ENCODE measurements around the gene KLK7.

The KLK7 gene

GRCh38 chr19:51016798-51017683 is 33.3 kb upstream of the KLK7 start:
- DNase-seq (ENCODE audit: low read depth) = peak; percentile 66
- H3K4me3 ChIP-seq (ENCODE audit: low read depth, low read length) = no peak overlapping the region
- TF ChIP-seq, protein P1, sequence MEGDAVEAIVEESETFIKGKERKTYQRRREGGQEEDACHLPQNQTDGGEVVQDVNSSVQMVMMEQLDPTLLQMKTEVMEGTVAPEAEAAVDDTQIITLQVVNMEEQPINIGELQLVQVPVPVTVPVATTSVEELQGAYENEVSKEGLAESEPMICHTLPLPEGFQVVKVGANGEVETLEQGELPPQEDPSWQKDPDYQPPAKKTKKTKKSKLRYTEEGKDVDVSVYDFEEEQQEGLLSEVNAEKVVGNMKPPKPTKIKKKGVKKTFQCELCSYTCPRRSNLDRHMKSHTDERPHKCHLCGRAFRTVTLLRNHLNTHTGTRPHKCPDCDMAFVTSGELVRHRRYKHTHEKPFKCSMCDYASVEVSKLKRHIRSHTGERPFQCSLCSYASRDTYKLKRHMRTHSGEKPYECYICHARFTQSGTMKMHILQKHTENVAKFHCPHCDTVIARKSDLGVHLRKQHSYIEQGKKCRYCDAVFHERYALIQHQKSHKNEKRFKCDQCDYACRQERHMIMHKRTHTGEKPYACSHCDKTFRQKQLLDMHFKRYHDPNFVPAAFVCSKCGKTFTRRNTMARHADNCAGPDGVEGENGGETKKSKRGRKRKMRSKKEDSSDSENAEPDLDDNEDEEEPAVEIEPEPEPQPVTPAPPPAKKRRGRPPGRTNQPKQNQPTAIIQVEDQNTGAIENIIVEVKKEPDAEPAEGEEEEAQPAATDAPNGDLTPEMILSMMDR (IDR thresholded peaks at IDR 0.05; ENCODE audit: low read depth, low read length) = peak; percentile 71
- no peak for TF ChIP-seq MYC (IDR thresholded peaks at IDR 0.05; ENCODE audit: low read depth, low read length)

DNA sequence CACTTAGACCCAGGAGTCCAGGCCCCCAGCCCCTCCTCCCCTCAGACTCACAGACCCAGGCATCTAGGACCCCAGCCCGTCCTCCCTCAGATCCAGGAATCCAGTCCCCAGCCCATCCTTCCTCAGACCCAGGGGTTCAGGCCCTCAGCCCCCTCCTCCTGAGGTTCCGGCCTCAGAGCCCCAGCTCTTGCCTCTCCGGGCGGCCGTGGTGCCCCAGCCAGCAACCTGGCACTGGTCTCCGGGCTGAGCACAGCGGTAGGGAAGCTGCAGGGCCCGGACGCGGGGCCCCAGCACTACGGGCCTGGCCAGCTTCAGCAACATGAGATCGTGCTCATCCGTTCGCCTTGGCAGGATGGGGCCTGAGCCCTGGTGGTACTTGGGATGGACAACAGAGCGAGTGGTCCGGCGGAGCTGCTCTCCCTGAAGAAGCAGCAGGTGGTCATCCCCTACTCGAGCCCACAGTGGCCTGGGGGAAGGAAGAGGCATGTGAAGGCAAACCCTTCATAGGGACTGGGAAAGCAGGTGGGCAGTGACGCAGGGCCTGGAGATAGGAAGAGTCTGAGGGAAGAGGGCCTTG is 32.1 kb upstream of the KLK7 start:
- TF ChIP-seq, protein P1 (IDR thresholded peaks at IDR 0.05; ENCODE audit: low read depth, low read length) = no peak
- TF ChIP-seq MAX (IDR thresholded peaks at IDR 0.05; ENCODE audit: low read depth, low read length) (no peak), MYC (IDR thresholded peaks at IDR 0.05; ENCODE audit: low read depth, low read length) (no peak), POLR2A (IDR thresholded peaks at IDR 0.05; ENCODE audit: extremely low read depth, insufficient read length) (no peak)
- no peak for DNase-seq (ENCODE audit: low read depth)
- H3K4me3 ChIP-seq (ENCODE audit: low read depth, low read length) = no peak overlapping the region

- H3K4me3 ChIP-seq (ENCODE audit: low read depth, low read length) = no peak overlapping the region
- TF ChIP-seq, protein P1 (IDR thresholded peaks at IDR 0.05; ENCODE audit: low read depth, low read length) = no peak
- TF ChIP-seq MYC (IDR thresholded peaks at IDR 0.05; ENCODE audit: low read depth, low read length) (no peak), MAX (IDR thresholded peaks at IDR 0.05; ENCODE audit: low read depth, low read length) (no peak), POLR2A (IDR thresholded peaks at IDR 0.05; ENCODE audit: extremely low read depth, insufficient read length) (no peak)
- DNase-seq (ENCODE audit: low read depth) = no peak
Observed at GRCh38 chr19:51014242-51014641, 30.5 kb upstream of the KLK7 start.

DNA sequence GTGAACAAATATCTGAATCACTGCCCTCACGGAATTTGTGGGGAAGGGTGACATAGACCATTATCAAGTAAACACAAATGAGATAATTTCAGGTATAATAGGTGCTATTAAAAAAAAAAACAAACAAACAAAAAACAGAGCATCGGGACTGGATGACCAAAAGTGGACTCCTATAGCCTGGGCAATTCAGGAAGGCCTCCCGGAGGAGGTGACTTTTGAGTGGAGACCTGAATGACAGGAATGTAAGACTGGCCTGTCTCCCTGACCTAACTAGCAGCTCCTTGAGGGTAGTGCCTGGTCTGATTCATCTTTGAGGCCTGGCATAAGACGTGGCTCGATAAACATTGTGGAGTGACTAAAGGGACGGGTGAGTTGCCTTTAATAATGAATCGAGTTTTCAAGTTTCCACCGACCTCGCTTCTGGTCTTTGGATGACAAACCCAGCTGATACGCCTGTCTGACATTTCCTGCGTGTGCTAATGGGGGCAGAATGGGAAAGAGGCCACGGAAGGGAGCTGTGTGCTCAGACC is 29.0 kb upstream of the KLK7 start:
- no peak for DNase-seq (ENCODE audit: low read depth)
- no peak for TF ChIP-seq MYC (IDR thresholded peaks at IDR 0.05; ENCODE audit: low read depth, low read length)
- TF ChIP-seq, protein P1 (IDR thresholded peaks at IDR 0.05; ENCODE audit: low read depth, low read length) = no peak
- TF ChIP-seq MAX (IDR thresholded peaks at IDR 0.05; ENCODE audit: low read depth, low read length) = no peak
- TF ChIP-seq POLR2A (IDR thresholded peaks at IDR 0.05; ENCODE audit: extremely low read depth, insufficient read length) = no peak
- H3K4me3 ChIP-seq (ENCODE audit: low read depth, low read length) = no peak overlapping the region

DNA sequence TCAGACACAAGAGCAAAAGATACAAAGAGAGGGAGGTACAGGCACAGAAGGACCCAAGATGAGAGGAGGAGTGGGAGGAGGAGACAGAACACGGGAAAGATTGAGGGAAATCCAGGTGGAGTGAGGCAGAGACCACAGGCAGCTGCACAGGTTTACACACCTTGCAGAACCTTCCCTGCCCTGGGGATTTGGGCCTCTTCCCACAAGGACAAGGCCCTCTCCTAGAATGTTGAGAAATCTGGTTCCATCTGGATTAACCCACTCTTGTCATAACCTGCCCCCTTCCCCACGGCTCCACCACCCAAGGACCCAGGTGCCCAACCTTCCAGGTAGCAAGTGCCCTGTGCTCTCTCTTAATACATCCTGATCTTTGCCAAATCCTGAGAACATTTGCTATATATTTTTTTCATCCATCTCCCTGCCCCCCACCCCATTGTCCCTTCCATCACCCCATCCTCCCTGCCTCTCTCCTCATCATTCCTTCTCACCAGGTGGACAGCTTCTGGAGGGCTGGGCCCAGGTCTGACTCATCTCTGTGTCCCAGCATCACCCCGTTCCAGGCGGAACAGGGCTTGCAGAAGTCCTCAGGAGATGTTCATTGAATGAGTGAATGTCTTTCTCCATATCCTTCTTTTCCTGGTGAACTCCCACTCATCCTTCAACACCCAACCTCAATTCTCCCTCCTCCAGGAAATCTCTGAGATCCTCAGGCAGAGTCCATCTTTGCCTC is 26.5 kb upstream of the KLK7 start:
- TF ChIP-seq POLR2A (IDR thresholded peaks at IDR 0.05; ENCODE audit: extremely low read depth, insufficient read length) (no peak), MYC (IDR thresholded peaks at IDR 0.05; ENCODE audit: low read depth, low read length) (no peak), MAX (IDR thresholded peaks at IDR 0.05; ENCODE audit: low read depth, low read length) (no peak)
- TF ChIP-seq, protein P1 (IDR thresholded peaks at IDR 0.05; ENCODE audit: low read depth, low read length) = no peak
- no peak overlapping the region for H3K4me3 ChIP-seq (ENCODE audit: low read depth, low read length)
- no peak for DNase-seq (ENCODE audit: low read depth)

Data from NB4 (cell line).